NK-92 treated with Interleukin-12 subunit alpha and Interleukin-12 subunit beta, amount 100 ng/mL, for 24 hours (cell line): Measurements from ENCODE around the gene FMO5.
"Not testable (repeated sequence)": the region's sequence is repeated elsewhere in the genome, so short reads cannot be mapped to it uniquely, and the experiment has no call there.

ENCODE experiments used
- DNase-seq: peaks from one replicate; lab custom pipeline; 2025; lab: John Stamatoyannopoulos, UW

The FMO5 gene

GRCh38 chr1:147207192-147207591 is 17.9 kb downstream of the FMO5 start:
- no peak for DNase-seq

- no peak for DNase-seq
Measured at GRCh38 chr1:147204080-147204479, 21.1 kb downstream of the FMO5 start.

GRCh38 chr1:147202576-147202975 is 22.6 kb downstream of the FMO5 start:
- DNase-seq: no peak

GRCh38 chr1:147201786-147202185 is 23.4 kb downstream of the FMO5 start:
- no peak for DNase-seq

- no peak for DNase-seq
Measured at GRCh38 chr1:147201276-147201675, 23.9 kb downstream of the FMO5 start.

- not testable (repeated sequence) for DNase-seq
Measured at GRCh38 chr1:147197324-147197723, 27.8 kb downstream of the FMO5 start.

GRCh38 chr1:147189514-147189913 is 35.6 kb downstream of the FMO5 start:
- no peak for DNase-seq

- no peak for DNase-seq
Measured at GRCh38 chr1:147185432-147185831, 39.7 kb downstream of the FMO5 start.

- no peak for DNase-seq
Measured at GRCh38 chr1:147177611-147178380, 47.3 kb downstream of the FMO5 start.

- DNase-seq: peak; percentile 82
Measured at GRCh38 chr1:147172168-147173016, 52.7 kb downstream of the FMO5 start, which contains the start of gene PRKAB2. Gene PRKAB2 (minus strand): TSS chr1:147172470. CDS start chr1:147172144, 326 bp downstream.

- DNase-seq: peak; percentile 69
Measured at GRCh38 chr1:147171399-147172167, 53.6 kb downstream of the FMO5 start.

- DNase-seq: no peak
Measured at GRCh38 chr1:147169840-147170674, 55.1 kb downstream of the FMO5 start.

- no peak for DNase-seq
Measured at GRCh38 chr1:147169171-147169570, 56.0 kb downstream of the FMO5 start.

GRCh38 chr1:147168626-147169058 is 56.5 kb downstream of the FMO5 start:
- DNase-seq: no peak

GRCh38 chr1:147167365-147167764 is 57.8 kb downstream of the FMO5 start:
- no peak for DNase-seq

GRCh38 chr1:147163019-147163418 is 62.1 kb downstream of the FMO5 start:
- no peak for DNase-seq

- DNase-seq: no peak
Measured at GRCh38 chr1:147162093-147162492, 63.0 kb downstream of the FMO5 start.

GRCh38 chr1:147157116-147157515 is 68.0 kb downstream of the FMO5 start:
- not testable (repeated sequence) for DNase-seq

GRCh38 chr1:147156642-147157041 is 68.5 kb downstream of the FMO5 start:
- DNase-seq: no peak

GRCh38 chr1:147152772-147153171 is 72.4 kb downstream of the FMO5 start:
- no peak for DNase-seq

- DNase-seq: no peak
Measured at GRCh38 chr1:147151244-147151643, 73.9 kb downstream of the FMO5 start.
